Glomerular visceral epithelial cell (primary cell): ENCODE measurements around the gene GIPC3.
A peak's percentile ranks its signal among the peaks of the same experiment; 100 is the strongest.

Source experiments
- DNase-seq: peaks from one replicate; pipeline ENCODE4 v3.0.0-alpha.2; 2016; ENCODE audit errors: extremely low spot score

The GIPC3 gene

DNA sequence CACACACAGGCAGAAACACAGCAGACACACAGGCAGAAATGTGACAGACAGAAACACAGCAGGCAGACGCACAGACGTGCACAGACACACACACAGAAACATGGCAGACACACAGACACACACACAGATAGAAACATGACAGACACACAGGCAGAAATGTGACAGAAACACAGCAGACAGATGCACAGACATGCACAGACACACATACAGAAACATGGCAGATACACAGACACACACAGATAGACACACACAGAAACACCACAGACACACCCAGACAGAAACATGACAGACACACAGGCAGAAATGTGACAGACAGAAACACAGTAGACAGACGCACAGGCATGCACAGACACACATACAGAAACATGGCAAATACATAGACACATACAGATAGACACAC, 20.1 kb downstream of the GIPC3 start:
- DNase-seq, result no peak

DNA sequence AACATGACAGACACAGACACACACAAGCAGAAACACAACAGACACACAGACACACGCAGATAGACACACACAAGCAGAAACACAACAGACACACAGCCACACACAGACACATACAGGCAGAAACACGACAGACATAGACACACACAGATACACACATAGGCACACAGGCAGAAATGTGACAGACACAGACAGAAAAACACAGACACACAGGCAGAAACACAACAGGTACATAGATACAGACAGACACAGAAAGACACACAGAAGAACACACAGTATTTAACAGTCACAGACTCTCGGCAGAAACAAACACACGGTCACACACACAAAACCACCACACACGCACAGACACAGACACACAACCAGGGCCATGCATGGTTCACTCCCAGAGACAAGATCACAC, 20.5 kb downstream of the GIPC3 start:
- no peak for DNase-seq

DNA sequence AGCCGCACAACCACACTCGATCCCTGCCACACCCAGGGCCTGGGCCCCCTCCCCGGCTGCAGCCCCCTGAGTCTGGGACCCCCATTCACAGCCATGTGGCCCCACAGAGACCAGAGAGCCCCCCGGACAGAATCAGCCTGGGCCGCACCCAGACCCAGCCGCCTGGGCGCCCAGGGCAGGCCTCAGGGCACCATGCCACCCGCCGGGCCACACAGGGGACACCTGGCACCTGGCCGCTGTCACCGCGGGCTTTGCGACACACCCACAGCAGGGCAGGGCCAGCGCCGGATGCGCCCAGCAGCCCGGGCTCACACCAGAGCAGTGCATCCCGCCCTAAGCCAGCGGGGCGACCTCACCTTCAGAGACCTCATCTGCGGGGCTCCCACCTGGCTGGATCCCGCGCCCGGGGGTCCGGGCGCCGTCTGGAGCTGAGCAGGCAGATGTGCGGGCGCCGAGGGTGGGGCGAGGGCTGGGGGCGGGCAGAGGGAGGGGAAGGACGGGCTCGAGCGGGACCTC, 21.0 kb downstream of the GIPC3 start:
- DNase-seq, result no peak

DNA sequence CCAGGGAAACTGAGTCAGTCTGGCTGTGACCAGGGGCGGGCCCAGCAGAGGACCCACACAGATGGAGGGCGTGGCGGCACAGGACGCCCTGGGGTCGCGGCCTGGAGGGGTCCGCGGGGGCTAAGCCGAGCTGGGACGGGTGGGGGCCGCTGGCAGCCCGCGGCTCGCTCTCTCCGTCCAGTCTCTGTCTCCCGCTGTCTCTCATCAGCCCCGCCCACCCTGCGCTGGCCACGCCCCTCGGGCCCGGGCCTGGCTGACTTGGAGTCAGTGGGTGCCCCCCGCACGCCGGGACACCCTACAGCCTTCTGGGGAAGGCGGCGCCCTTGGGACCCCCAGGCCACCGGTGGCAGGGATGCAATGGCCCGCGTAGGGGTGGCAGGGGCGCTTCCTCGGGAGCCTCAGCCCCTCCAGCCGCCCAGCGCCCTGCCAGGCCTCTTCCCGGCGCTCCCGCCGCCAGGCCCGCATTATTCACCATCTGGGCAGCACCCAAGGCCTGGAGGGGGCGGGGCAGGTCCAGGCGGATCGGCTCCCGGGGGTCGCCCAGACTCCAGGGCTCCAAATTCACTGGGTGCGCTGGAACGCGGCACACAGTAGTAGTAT, 21.5 kb downstream of the GIPC3 start, which contains the start of gene TBXA2R:
TBXA2R (minus strand) TSS at position 186 of the 600 bp plus-strand sequence. CDS start 6,241 bp downstream, outside the sequence.
- DNase-seq, result peak; percentile 70

DNA sequence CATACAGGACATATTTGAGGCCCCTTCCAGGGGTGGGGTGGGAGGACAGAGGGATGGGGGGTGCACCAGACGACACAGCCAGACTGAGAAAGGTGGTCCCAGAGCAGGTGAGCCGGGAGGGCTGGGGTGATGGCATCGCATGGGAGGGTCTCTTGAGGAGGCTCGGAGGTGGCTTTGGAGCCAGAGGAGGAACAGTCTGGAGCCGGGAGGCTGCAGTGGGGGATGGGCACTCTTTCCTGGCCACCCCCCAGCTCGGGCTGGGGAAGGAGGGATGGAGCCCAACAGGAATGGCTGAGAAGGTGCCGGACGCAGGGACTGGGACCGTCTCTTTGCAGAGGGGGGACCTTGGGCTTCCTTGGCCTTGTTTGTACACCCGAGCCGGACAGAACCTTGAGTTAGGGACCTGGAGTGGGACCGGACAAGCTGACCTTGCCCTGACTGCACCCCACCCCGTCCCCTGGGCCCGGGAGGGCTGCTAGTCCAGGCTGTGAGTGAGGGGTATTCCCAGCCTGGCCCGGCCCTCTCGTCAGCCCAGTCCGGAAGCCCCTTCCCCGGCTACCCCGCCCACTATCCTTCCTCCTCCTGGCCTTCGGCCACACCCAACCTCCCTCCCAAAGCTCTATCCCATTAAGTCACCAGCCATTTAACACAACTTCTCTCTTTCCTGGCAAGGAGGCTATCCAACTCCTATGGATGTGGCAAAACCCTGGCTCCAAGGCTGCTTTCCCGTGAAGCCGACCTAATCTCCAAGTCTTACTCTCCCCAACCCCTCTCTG, 22.2 kb downstream of the GIPC3 start:
- no peak for DNase-seq

DNA sequence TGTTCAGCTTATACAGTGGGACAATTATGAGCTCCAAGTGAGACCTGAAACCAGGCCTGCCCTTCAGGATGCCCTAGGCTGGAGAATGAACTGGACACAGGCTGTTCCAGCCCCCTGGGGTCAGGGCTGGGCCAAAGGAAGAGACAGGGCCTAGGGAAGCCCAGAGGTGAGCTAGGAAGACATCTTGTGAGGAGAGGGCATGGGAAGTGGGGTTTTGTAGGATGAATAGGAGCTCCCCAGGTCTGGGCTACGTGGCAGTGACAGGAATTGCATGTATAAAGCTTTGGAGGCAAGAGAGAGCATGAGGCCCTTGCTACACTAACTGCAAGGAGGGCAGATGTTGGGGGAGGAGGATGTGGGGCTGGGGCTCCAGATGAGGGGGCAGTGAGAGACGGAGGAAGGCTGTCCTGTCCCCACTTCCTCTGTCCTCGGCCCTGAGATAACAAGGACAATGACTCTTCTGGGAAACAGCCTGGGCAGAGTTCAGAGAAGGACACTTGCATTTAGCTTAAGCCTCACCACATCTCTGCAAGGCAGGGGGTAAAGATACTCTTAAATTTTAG, 22.9 kb downstream of the GIPC3 start:
- no peak for DNase-seq

DNA sequence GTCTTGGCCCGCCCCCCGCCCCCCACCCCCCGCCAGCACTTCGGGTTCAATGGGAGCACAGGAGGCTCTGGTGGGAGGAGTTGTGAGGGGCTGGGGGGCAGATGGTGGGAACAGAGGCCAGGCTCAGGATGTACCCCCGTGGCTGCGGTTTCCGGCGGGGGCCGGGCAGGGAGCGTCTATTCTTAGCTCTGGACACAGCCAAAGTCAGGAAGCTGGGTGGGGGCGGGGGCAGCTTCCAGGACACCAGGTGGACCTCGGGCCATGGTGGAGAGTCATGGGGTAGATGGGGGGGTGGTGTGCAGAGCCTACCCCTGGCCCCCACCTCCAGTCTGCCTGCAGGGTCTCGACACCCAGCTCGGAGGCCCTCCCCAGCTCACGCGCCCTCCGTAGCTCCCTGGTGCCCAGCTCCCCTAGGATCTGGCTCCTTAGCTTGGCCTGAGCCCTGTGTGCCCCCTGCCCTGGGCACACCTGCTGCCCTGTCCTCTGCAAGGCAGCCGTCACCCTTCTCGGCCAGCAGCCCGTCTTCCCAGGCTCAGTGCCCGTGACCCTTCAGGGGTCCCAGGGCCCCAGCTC, 23.6 kb downstream of the GIPC3 start:
- DNase-seq, result no peak

DNA sequence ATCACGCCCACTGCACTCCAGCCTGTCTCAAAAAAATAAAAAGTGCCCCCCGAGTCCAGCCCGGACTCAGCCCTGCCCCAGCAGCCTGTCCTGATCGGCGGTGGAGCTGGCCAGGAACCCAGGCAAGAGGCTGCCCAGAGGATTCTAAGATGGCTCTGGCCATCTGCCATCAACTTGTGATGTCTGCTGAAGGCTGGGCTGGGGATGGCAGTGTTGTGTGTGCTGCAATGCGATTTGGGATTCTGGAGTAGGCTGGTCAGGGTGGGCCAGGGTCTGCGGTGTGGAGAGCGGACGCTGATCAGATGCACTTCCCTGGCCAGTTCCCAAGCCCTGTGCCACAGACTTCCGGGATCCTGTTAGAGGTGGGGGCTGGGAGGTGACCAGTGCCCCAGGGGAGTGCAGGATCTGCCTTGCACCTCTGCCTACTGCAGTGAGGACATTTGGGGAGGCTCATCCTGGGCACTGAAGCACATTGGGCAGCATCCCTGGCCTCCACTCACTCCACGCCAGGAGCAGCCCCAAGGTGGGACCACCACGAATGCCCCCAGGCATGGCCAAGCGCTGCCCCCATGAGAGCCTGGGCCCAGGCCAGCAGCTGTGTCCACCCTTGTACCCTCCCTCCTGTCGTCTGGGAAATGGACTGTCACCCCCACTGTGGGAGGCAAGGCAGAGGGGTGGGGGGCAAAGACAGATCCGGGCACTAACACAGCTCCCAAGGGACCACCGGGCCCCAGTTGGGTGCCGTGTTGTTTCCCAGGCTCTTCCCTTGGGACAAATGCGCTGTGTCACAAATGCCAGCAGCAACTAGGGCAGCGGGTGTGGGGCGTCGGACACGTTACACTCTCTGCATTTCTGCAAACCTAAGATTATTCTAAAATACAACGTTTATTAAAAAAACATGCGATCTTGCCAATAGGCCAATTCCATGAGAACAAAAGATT, 24.8 kb downstream of the GIPC3 start:
- DNase-seq, result no peak

DNA sequence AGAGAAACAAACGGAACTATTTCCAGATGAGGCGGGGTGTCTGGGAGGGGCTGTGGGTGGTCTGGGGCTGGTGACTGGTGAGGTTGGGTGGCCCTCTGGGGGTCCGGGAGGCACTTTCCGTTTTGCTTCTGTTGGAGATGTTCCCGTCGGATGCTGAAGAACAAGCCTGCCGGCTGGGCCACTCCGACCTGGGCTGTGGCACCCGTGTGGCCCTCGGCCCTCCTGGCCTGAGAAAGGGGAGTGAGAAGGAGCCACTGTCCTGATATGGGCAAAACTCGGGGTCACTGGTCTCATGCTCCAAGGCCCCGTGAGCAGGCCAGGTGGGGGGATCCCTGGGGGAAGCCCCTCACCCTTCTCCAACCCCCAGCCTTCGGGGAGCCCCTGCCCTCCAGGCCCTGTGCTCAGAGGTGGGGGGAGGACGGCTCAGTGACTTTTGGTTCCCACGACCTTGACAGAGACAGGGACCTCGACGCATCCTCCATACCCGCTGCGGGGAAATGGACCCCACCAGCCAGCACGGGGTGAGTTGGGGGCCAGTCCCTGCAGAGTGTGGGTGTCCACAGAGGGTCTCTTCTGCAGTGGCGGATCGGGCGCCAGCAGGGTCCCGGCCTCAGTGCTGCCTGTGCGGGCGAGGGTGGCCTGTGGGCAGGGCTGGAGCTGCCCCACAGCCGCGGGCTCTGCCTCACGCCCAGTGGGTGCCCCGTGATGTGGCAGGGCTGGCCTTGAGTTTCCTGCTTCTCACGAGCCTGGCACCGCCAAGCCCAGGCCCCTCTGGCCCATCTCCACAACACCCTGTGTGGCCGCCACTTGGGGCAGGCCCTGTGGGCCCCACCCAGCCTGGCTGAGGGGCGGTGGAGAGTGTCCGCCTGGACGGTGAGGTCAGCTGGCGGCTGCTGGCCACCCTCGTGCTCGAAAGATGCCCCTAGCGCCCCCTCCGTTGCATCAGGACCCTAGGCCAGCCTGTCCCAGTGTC, 25.8 kb downstream of the GIPC3 start:
- DNase-seq, result no peak

DNA sequence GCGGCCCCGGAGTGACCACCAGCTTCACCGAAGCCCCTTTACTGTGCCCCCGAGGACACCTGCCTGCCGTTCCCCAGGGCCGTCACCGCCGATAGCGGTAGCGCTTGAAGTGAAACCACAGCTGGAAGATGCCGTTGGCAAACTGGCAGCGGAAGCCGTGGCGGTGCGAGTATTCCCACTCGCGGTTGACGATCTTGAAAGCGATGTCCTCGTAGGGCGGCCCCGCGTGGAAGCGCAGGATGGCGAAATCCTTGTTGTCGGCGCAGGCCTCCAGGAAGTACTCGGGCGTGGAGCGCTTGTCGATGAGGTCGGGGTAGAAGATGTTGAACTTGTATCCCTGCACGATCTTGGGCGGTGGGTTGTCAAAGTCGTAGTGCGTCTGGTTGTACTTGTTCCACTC, 26.6 kb downstream of the GIPC3 start:
- DNase-seq, result no peak

DNA sequence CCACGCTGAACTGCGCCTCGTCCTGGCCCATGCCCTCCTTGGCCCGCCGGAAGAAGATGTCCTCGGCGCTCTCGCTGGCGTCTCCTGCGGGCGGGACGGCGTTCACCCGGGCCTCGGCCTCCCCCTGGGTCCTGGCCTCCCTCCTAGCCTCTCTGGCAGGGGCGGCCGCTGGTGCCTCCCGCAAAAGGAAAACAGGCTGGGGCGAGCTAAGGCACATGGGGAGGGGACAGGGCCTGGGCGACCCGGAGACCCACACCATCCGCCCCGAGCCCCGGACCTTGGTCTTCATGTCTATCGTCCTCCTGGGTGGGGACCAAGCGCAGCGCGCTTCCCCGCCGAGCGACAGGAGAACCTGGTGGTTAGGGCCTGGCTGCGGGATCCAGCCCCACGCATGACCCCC, 27.1 kb downstream of the GIPC3 start:
- DNase-seq, result no peak

DNA sequence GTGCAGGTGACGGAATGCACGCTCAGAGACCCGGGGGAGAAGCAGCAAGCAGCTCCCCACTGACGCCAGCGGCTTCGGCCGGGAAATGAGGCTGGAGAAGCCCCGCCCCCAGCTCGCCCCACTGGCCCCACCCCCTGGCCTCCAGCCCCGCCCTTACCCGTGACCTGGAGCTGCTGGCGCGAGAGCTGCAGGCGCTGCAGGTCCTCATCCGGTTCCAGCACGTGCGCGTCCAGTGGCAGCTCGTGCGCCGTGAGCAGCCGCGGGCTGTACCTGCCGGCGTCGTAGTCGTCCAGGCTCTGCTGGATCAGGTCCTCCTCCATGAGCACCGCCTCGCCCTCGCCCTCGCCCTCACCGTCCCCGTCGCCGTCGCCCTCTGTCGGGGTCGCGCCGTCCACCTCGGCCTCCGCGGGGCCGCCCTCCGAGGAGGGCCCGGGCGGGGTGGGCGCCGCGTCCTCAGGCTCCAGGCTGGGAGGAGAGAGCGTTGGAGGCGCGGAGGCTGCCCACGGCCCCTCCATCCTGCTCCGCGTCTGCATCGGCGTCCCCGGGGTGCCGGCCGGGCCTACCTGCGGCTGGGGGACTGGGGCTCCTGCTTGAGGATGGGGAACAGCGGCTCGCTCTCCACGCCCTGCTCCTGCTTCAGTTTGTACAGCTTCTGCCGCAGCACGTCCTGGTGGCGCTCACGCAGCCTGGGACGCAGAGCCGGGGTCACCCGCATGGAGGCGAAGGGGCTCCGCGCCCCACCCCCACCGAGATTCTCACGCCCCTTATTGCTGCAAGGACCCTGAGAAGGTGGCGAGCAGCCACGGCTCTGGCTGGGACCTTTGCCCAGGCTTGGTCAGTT, 27.8 kb downstream of the GIPC3 start:
- DNase-seq, result no peak

DNA sequence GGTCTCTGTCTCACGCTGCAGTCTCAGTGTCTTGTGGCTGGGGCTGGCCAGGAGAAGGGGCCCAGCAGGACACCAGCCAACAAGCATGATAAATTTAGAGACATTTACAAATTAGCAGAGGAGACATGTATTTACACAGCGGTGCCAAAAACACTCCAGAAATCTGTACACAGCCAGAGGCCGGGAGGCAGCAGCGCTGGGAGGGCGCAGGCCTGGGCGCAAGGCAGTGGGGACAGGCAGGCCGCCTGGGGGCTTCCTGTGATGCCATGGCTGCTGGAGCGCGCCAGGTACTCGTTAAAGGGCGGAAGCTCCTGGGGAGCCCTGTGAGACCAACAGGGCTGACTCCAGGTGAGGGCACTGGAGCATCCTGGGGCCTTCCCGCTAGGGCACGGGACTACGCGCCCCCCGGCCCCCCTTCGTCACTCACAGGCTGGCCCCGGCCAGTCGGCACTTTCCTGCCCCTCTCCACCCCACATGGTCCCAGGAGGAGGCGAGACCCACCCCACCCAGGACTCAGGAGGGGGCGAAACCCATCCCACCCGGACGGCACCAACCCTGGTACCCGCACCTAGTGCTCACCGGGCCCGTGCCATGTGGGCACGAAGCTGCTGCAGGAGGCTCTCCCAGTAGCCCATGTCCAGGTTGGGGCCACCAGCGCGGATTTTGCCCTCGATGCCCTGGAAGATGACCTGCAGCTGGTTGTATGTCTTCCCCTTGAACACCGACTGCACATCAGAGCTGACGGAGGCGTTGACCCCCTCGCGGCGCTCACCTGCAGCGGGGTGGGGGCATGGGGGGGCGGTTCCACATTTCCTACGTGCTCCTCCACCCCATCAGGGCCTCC, 28.8 kb downstream of the GIPC3 start:
- DNase-seq, result no peak

DNA sequence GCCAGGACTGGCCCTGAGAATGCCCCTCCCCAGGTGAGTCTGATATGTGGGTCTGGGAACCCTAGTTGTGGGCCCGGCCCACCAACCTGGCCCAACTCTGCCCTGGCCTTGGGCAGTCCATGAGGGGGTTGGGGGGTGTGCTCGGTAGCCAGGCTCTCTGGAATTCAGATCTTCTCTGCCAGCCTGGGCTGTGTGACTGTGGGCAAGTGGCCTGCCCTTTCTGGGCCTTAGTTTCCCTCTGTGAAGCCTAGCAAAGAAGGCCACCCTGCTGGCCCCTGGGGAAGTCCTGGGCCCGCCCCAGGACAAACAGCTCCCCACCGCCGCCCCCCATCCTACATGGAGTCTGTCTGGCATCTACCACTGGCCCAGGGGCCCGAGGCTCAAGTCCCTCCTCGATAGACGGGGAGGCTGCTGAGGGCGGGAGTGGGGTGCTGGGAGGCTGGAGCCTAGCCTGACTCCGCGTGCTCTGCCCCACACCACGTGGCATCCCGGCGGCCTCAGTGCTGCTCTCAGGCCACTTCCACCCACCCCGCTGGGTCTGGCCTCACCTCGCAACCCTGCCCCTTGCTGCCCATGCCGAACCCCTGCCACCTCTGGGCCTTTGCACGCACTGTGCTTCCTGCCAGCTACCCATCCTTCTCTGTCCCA, 29.7 kb downstream of the GIPC3 start:
- DNase-seq, result no peak

DNA sequence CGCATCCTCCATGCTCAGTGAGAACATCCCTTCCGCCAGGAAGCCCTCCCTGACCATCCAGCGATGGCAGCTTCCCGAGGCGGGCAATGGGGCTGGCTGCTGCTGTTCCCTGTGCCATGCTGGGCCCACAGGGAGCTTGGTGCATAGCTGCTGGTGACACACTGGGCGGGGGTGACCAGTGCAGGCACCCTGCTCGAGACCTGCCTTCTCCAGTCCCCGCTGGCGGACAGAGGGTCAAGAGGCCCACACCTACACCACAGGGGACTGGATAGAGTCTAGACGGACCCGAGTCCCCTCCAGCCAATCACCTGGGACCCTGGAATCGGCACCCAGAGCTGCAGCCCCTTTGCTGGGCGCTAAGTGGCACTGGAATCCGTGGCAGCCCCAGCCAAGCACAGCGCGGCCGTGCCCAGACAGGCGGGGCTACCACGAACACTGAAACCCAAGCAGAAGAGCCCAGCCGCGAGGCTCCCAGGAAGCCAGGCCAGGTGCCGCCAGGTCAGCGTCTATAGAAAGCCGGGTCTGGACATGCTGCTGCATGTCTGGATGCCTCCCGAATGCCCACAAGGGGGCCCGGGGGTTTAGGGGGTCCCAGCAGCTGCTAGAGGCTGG, 30.4 kb downstream of the GIPC3 start:
- no peak for DNase-seq

DNA sequence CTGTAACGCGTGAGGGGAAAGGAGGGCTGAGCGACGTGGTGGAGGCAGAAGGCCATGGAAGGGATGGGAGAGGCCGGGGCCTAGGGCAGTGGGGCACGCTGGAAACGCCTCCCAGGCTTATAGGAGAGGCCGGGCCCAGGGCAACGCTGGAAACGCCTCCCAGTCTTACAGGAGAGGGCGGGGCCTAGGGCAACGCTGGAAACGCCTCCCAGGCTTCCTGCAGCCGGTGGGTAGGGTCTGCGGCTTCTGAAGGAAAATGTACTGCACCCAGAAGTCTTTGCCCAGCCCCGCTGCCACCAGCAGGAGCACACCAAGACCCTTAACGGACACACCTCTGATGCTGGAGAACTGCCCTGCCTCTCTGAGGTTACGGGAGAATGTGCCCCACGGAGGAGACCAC, 32.2 kb downstream of the GIPC3 start:
- DNase-seq, result no peak

DNA sequence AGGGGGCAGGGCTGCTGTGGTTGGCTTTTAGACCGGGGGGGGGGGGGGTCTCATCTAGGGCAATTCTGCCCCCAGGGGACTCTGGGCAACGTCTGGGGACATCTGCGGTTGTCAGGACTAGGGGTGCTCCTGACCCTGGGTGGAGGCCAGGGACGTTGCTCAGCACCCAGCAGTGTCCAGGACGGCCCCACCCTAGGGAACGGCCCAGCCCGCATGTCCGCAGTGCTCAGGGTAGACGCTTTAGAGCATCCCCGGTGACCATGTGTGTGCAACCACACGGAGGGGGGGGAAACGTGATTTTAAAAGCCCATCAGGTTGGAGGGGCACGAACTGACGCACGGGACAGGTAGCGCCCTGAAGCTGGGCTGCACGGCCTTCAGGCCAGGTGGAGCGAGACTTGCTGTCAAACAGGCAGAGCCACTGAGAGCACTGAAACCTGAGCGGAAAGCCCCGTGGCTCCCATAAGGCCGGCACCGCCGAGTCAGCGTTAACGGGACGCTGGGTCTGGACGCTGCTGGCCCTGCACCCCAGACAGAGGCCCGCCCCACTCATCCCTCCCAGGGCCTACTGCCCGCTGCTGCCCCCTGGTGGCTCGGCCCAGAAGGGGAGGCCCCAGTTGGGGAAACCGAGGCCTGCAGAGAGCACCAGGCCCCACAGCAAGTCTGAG, 33.0 kb downstream of the GIPC3 start:
- DNase-seq, result peak; percentile 25
